ENCODE data around the gene FAM81B. TPM values are rescaled to one million over a fixed set of nuclear protein-coding genes. Genes with fewer than 3 reads are reported as not detected.

FAM81B gene
- total RNA-seq, 1 experiment from 2014 or later, result not detected

DNA sequence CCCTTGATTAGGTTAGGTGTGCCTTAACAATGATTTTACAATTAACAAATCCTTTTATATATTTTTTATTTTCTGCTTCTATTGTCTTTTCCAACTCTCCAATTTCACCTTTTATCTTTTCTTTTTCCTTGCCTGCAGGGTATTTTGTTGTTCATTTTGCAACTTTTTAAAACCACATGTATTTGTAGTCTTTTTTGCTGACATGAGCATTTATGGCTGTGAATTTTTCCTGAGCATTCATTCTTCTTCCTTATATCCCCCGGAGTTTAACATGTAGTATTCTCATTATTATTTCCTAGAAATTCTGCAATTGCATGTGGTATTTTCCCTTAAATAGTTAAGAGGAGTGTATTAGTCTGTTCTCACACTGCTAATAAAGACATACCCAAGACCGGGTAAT lies 41.6 kb downstream of the FAM81B start (continued):
- TF ChIP-seq, protein P1, sequence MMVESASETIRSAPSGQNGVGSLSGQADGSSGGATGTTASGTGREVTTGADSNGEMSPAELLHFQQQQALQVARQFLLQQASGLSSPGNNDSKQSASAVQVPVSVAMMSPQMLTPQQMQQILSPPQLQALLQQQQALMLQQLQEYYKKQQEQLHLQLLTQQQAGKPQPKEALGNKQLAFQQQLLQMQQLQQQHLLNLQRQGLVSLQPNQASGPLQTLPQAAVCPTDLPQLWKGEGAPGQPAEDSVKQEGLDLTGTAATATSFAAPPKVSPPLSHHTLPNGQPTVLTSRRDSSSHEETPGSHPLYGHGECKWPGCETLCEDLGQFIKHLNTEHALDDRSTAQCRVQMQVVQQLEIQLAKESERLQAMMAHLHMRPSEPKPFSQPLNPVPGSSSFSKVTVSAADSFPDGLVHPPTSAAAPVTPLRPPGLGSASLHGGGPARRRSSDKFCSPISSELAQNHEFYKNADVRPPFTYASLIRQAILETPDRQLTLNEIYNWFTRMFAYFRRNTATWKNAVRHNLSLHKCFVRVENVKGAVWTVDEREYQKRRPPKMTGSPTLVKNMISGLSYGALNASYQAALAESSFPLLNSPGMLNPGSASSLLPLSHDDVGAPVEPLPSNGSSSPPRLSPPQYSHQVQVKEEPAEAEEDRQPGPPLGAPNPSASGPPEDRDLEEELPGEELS (CRISPR knock-in tag; IDR thresholded peaks at IDR 0.05), result no peak
- TF ChIP-seq, protein P2, sequence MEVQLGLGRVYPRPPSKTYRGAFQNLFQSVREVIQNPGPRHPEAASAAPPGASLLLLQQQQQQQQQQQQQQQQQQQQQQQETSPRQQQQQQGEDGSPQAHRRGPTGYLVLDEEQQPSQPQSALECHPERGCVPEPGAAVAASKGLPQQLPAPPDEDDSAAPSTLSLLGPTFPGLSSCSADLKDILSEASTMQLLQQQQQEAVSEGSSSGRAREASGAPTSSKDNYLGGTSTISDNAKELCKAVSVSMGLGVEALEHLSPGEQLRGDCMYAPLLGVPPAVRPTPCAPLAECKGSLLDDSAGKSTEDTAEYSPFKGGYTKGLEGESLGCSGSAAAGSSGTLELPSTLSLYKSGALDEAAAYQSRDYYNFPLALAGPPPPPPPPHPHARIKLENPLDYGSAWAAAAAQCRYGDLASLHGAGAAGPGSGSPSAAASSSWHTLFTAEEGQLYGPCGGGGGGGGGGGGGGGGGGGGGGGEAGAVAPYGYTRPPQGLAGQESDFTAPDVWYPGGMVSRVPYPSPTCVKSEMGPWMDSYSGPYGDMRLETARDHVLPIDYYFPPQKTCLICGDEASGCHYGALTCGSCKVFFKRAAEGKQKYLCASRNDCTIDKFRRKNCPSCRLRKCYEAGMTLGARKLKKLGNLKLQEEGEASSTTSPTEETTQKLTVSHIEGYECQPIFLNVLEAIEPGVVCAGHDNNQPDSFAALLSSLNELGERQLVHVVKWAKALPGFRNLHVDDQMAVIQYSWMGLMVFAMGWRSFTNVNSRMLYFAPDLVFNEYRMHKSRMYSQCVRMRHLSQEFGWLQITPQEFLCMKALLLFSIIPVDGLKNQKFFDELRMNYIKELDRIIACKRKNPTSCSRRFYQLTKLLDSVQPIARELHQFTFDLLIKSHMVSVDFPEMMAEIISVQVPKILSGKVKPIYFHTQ (CRISPR knock-in tag; IDR thresholded peaks at IDR 0.05), result no peak
- no peak for TF ChIP-seq NFE2L1 (CRISPR knock-in tag; IDR thresholded peaks at IDR 0.05)
- TF ChIP-seq, protein P3, sequence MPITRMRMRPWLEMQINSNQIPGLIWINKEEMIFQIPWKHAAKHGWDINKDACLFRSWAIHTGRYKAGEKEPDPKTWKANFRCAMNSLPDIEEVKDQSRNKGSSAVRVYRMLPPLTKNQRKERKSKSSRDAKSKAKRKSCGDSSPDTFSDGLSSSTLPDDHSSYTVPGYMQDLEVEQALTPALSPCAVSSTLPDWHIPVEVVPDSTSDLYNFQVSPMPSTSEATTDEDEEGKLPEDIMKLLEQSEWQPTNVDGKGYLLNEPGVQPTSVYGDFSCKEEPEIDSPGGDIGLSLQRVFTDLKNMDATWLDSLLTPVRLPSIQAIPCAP (CRISPR knock-in tag; IDR thresholded peaks at IDR 0.05), result no peak
- TF ChIP-seq GRHL2 (CRISPR knock-in tag; IDR thresholded peaks at IDR 0.05; ENCODE audit: insufficient replicate concordance, severe bottlenecking), result no peak
- no peak for TF ChIP-seq FOXJ3 (CRISPR knock-in tag; IDR thresholded peaks at IDR 0.05; ENCODE audit: borderline replicate concordance)
- TF ChIP-seq NFYB (CRISPR knock-in tag; conservative IDR thresholded peaks at IDR 0.05; ENCODE audit: low read depth), result no peak
- TF ChIP-seq, protein P4, sequence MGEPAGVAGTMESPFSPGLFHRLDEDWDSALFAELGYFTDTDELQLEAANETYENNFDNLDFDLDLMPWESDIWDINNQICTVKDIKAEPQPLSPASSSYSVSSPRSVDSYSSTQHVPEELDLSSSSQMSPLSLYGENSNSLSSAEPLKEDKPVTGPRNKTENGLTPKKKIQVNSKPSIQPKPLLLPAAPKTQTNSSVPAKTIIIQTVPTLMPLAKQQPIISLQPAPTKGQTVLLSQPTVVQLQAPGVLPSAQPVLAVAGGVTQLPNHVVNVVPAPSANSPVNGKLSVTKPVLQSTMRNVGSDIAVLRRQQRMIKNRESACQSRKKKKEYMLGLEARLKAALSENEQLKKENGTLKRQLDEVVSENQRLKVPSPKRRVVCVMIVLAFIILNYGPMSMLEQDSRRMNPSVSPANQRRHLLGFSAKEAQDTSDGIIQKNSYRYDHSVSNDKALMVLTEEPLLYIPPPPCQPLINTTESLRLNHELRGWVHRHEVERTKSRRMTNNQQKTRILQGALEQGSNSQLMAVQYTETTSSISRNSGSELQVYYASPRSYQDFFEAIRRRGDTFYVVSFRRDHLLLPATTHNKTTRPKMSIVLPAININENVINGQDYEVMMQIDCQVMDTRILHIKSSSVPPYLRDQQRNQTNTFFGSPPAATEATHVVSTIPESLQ (CRISPR knock-in tag; IDR thresholded peaks at IDR 0.05), result no peak

DNA sequence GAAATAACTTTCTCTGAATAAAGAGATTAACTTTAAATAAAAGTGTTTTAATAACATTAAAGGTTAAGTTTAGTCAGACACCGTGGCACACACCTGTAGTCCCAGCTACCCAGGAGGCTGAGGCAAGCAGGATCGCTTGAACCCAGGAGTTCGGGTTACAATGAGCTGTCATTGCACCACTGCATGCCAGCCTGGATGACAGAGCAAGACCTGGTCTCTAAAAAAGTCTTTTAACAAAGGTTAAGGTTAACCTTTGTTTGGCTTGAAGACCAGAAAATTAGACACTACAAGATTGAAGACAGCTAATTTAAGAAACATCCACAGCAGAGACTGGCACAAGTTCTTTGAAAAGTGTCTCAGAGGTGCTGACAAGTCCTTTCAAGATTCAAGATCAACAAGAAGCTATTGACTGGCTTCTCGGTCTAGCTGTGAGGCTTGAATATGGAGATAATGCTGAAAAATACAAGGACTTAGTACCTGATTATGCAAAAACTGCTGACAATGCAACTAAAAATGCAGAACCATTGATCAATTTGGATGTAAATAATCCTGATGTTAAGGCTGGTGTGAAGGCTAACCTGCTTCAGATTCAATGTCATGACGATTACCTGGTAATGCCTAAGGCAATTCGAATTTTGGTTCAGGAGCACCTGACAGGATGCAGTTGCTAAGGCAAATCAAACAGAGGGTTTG lies 48.8 kb downstream of the FAM81B start:
- DNase-seq (ENCODE audit: low spot score) (no peak), ATAC-seq (peak; percentile 89)
- Mint-ChIP-seq H3K4me1 (peaks cover 58% of the 10 kb centered on the region), H3K9me3 (no peaks in the 10 kb centered on the region), H3K4me3 (peak overlapping the region; percentile 53), H3K36me3 (no peaks in the 10 kb centered on the region), H3K27me3 (ENCODE audit: low read depth) (no peaks in the 10 kb centered on the region), H3K27ac (peak overlapping the region; percentile 73)
- no peak for TF ChIP-seq NR1H2 (CRISPR knock-in tag; IDR thresholded peaks at IDR 0.05)
- TF ChIP-seq RELA (CRISPR knock-in tag; IDR thresholded peaks at IDR 0.05; ENCODE audit: borderline replicate concordance), result no peak
- peak; percentile 27; the same call in 1 of the 2 replicates for TF ChIP-seq FOXK1 (CRISPR knock-in tag; IDR thresholded peaks at IDR 0.05)
- TF ChIP-seq CBFB (CRISPR knock-in tag; IDR thresholded peaks at IDR 0.05; ENCODE audit: low read depth), result no peak
- no peak for TF ChIP-seq ESRRA (CRISPR knock-in tag; IDR thresholded peaks at IDR 0.05; ENCODE audit: borderline replicate concordance)
- TF ChIP-seq, protein P5, sequence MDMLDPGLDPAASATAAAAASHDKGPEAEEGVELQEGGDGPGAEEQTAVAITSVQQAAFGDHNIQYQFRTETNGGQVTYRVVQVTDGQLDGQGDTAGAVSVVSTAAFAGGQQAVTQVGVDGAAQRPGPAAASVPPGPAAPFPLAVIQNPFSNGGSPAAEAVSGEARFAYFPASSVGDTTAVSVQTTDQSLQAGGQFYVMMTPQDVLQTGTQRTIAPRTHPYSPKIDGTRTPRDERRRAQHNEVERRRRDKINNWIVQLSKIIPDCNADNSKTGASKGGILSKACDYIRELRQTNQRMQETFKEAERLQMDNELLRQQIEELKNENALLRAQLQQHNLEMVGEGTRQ (CRISPR knock-in tag; IDR thresholded peaks at IDR 0.05), result peak; percentile 46; the same call in 1 of the 2 replicates
- TF ChIP-seq, protein P6, sequence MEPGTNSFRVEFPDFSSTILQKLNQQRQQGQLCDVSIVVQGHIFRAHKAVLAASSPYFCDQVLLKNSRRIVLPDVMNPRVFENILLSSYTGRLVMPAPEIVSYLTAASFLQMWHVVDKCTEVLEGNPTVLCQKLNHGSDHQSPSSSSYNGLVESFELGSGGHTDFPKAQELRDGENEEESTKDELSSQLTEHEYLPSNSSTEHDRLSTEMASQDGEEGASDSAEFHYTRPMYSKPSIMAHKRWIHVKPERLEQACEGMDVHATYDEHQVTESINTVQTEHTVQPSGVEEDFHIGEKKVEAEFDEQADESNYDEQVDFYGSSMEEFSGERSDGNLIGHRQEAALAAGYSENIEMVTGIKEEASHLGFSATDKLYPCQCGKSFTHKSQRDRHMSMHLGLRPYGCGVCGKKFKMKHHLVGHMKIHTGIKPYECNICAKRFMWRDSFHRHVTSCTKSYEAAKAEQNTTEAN (CRISPR knock-in tag; IDR thresholded peaks at IDR 0.05), result no peak
- TF ChIP-seq TEAD1 (CRISPR knock-in tag; IDR thresholded peaks at IDR 0.05), result peak; percentile 64; the same call in 1 of the 2 replicates
- TF ChIP-seq NR2C2 (CRISPR knock-in tag; IDR thresholded peaks at IDR 0.05), result no peak
- TF ChIP-seq, protein P7, sequence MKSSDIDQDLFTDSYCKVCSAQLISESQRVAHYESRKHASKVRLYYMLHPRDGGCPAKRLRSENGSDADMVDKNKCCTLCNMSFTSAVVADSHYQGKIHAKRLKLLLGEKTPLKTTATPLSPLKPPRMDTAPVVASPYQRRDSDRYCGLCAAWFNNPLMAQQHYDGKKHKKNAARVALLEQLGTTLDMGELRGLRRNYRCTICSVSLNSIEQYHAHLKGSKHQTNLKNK (CRISPR knock-in tag; IDR thresholded peaks at IDR 0.05), result peak; percentile 49; the same call in 1 of the 2 replicates
- TF ChIP-seq, protein P1 (CRISPR knock-in tag; IDR thresholded peaks at IDR 0.05), result peak; percentile 37; the same call in 1 of the 2 replicates
- TF ChIP-seq ZNF317 (CRISPR knock-in tag; IDR thresholded peaks at IDR 0.05; ENCODE audit: borderline replicate concordance, low read depth), result no peak
- CTCF ChIA-PET, result interaction anchor here (0.6 kb wide), 1 partner anchor 472 kb away, joined by 3 read pairs; no protein-coding TSS in a partner anchor
- POLR2A ChIA-PET, result no interaction called here
